ENCODE measurements around the gene ZC3H12A. TPM values are rescaled to one million over a fixed set of nuclear protein-coding genes. Genes with fewer than 3 reads are reported as not detected.
A peak's percentile ranks its signal among the peaks of the same experiment; 100 is the strongest.

ZC3H12A gene
- total and polyA plus RNA-seq, 2 of the 8 experiments (the other 6 are each of a cell fraction or from before 2014, with no cell fraction given): 7.4 to 10.0 TPM

DNA sequence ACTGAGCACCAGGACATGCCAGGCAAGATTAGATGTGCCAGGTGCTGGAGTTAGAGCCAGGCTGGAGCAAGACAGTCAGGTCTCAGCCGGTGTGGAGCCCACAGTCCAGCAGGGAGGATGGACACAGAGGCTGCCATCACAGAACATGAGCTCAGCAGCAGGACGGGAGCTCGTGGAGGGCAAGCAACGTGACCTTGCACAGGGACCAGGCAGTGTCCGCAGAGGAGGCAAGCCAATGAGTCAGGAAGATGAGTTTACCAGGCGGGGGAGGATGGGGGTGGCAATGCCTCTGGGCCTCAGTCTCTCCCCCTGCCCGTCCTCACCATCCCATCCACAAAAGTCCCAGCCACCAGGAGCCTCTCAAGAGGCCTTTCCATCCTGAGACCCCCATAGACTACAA is 20.7 kb upstream of the ZC3H12A start:
- Histone ChIP-seq H2BK120ac (replicated peaks; ENCODE audit: low read depth, low read length) (peak overlapping the region; percentile 52), H2BK5ac (ENCODE audit: low read depth, low read length) (peak overlapping the region; percentile 77; the same call in 1 of the 2 replicates), H2AK5ac (ENCODE audit: low read depth, low read length) (peak overlapping the region; percentile 69; the same call in 1 of the 2 replicates), H3K9me3 (ENCODE audit: insufficient read depth in 2 of 2, low read depth in 1 of 2, low read length in 1 of 2) (no peaks in the 10 kb centered on the region), H3K18ac (ENCODE audit: extremely low read depth, low read length) (no peak overlapping the region), H4K8ac (ENCODE audit: extremely low read depth, insufficient read depth, low read length) (peak overlapping the region; percentile 36; the same call in 1 of the 2 replicates), H3K27ac (ENCODE audit: low read depth, low read length) (no peak overlapping the region), H3K4me3 (ENCODE audit: extremely low read depth in 1 of 4, insufficient read depth in 2 of 4, low read depth in 3 of 4, low read length in 4 of 4) (no peak overlapping the region), H3K4ac (replicated peaks; ENCODE audit: insufficient read length, low read depth, low read length) (peak overlapping the region; percentile 12), H2BK20ac (ENCODE audit: low read length) (peak overlapping the region; percentile 86; the same call in 1 of the 2 replicates), H2BK15ac (ENCODE audit: low read length) (peak overlapping the region; percentile 98; the same call in 1 of the 2 replicates), H3K23me2 (ENCODE audit: low read depth, low read length) (no peaks in the 10 kb centered on the region), H3K36me3 (ENCODE audit: control insufficient read depth in 2 of 4, insufficient read depth in 4 of 4, low read length in 3 of 4) (no peaks in the 10 kb centered on the region), H3K56ac (replicated peaks; ENCODE audit: insufficient read length, low read depth, low read length) (no peak overlapping the region), H3K4me1 (replicated peaks in 1 of 4; ENCODE audit: control insufficient read depth in 3 of 4, insufficient read depth in 4 of 4, low read length in 3 of 4) (peaks cover 0 to 16% (median 8%) of the 10 kb centered on the region in 4 experiments; a peak in 6 of 7 replicates), H3K4me2 (ENCODE audit: insufficient read depth in 1 of 2, low read depth in 2 of 2, low read length in 2 of 2) (no peak overlapping the region), H2AFZ (ENCODE audit: low read length) (no peak overlapping the region), H4K20me1 (replicated peaks in 1 of 2; ENCODE audit: control insufficient read depth in 1 of 2, insufficient read depth in 2 of 2, low read length in 2 of 2) (no peaks in the 10 kb centered on the region), H4K91ac (replicated peaks; ENCODE audit: insufficient read length, low read length) (peak overlapping the region; percentile 52), H2BK12ac (ENCODE audit: low read depth, low read length) (peak overlapping the region; percentile 97; the same call in 1 of the 2 replicates), H3K23ac (ENCODE audit: insufficient read length) (no peak overlapping the region), H3K27me3 (replicated peaks in 1 of 4; ENCODE audit: control insufficient read depth in 3 of 4, extremely low read depth in 1 of 4, insufficient read depth in 3 of 4, low read length in 3 of 4) (no peaks in the 10 kb centered on the region; a peak in 1 of 7 replicates), H3K79me1 (ENCODE audit: low read depth, low read length) (no peaks in the 10 kb centered on the region), H3K14ac (ENCODE audit: insufficient read length) (no peak overlapping the region), H3K9ac (replicated peaks in 1 of 4; ENCODE audit: extremely low read depth in 1 of 4, low read depth in 3 of 4, low read length in 3 of 4) (no peak overlapping the region; a peak in 2 of 7 replicates), H4K5ac (ENCODE audit: insufficient read length, low read depth, low read length) (no peak overlapping the region), H3K79me2 (ENCODE audit: control insufficient read depth in 1 of 2, insufficient read depth in 2 of 2, low read length in 2 of 2) (no peaks in the 10 kb centered on the region)
- 90% methylated on average over 7 of the region's 7 CpGs; no CpG with 5 or more reads in 1 of the 2 experiments for WGBS, 2 experiments (ENCODE audit: extremely low coverage in 1 of 2, insufficient coverage in 1 of 2, insufficient read length in 1 of 2, insufficient replicate concordance in 2 of 2, low coverage in 1 of 2, low lambda C conversion rate in 2 of 2, missing lambda C conversion rate in 1 of 2)
- FAIRE-seq (no peak), DNase-seq (ENCODE audit: low read depth in 1 of 2, low spot score in 2 of 2) (no peak)
- ChIA-PET CTCF (ENCODE audit: partially characterized antibody) (interaction anchor here (0.7 to 15.0 kb wide), 11 partner anchors 16 to 419 kb away, joined by 3 to 382 read pairs (median 6); partner anchors contain the start of genes MEAF6 and ZC3H12A), POLR2A (ENCODE audit: partially characterized antibody) (interaction anchor here (1.0 to 4.2 kb wide), 3 partner anchors 21 to 61 kb away, joined by 3 to 21 read pairs (median 15); partner anchors contain the start of gene ZC3H12A)
- TF ChIP-seq SP1 (IDR thresholded peaks at IDR 0.05; ENCODE audit: low read depth, low read length) (no peak), CEBPB (IDR thresholded peaks at IDR 0.05; ENCODE audit: low read depth, low read length) (no peak), E2F6 (IDR thresholded peaks at IDR 0.05) (no peak)

Data from H1 (cell line).